GM12878 (cell line): ENCODE measurements around the gene SYPL2.

Source experiments
- BHLHE40 ChIP-seq, 2 experiments: fragments of 450-650 bp in 1 of 2; IDR thresholded peaks; 2 replicates each; pipeline ENCODE4 v1.6.1; 2011 to 2017; ENCODE audit warnings: low read depth in 2 of 2, borderline replicate concordance in 1 of 2, improper control_type of control experiment in 1 of 2, low read length in 1 of 2, mild to moderate bottlenecking in 1 of 2
- EP300 ChIP-seq, 2 experiments: fragments of 150-350 bp in 1 of 2; IDR thresholded peaks; 2 replicates each; pipeline ENCODE4 v1.6.1; 2011 to 2012; ENCODE audit warnings: low read depth in 2 of 2, low read length in 2 of 2, borderline replicate concordance in 1 of 2, improper control_type of control experiment in 1 of 2, inconsistent platforms in 1 of 2; ENCODE audit not compliant: control insufficient read depth in 1 of 2
- ZNF24 ChIP-seq: fragments of 450-650 bp; IDR thresholded peaks from 2 replicates; pipeline ENCODE4 v1.6.1; 2017; ENCODE audit warnings: antibody characterized with exemption, mild to moderate bottlenecking
- TF ChIP-seq, protein P1 (sequence below), 3 experiments: IDR thresholded peaks in 2 of 3; conservative IDR thresholded peaks in 1 of 3; 2 replicates each; pipeline ENCODE4 v1.5.1; 2011; ENCODE audit warnings: low read depth in 3 of 3, low read length in 3 of 3, mild to moderate bottlenecking in 3 of 3, control low read depth in 2 of 3, moderate library complexity in 2 of 3, inconsistent platforms in 1 of 3, mixed read lengths in 1 of 3; ENCODE audit not compliant: control insufficient read depth in 2 of 3, insufficient read depth in 1 of 3; ENCODE audit errors: extremely low read depth in 1 of 3

DNA sequence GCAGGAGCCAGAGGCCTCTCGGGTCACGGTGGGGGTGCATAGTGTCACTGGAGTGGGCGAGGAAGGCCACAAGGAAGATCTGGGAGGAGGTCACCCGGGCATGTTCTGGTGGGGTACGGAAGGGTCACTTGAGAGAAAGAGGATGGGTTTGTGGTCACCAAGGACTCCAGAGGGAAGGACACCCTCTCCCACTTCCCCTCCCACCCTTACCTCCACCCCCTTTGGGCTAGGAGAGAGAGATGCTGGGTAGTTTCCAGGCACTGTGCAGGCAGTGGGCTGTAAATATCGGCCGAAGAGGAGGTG lies 42.5 kb downstream of the SYPL2 start:
- TF ChIP-seq BHLHE40 (IDR thresholded peaks at IDR 0.05; ENCODE audit: borderline replicate concordance in 1 of 2, low read depth in 2 of 2, low read length in 1 of 2): no peak
- TF ChIP-seq, protein P1, sequence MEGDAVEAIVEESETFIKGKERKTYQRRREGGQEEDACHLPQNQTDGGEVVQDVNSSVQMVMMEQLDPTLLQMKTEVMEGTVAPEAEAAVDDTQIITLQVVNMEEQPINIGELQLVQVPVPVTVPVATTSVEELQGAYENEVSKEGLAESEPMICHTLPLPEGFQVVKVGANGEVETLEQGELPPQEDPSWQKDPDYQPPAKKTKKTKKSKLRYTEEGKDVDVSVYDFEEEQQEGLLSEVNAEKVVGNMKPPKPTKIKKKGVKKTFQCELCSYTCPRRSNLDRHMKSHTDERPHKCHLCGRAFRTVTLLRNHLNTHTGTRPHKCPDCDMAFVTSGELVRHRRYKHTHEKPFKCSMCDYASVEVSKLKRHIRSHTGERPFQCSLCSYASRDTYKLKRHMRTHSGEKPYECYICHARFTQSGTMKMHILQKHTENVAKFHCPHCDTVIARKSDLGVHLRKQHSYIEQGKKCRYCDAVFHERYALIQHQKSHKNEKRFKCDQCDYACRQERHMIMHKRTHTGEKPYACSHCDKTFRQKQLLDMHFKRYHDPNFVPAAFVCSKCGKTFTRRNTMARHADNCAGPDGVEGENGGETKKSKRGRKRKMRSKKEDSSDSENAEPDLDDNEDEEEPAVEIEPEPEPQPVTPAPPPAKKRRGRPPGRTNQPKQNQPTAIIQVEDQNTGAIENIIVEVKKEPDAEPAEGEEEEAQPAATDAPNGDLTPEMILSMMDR (IDR thresholded peaks at IDR 0.05 in 2 of 3, conservative IDR thresholded peaks at IDR 0.05 in 1 of 3; ENCODE audit: control insufficient read depth in 2 of 3, extremely low read depth in 1 of 3, insufficient read depth in 1 of 3, low read depth in 3 of 3, low read length in 3 of 3): no peak
- TF ChIP-seq ZNF24: no peak
- TF ChIP-seq EP300 (IDR thresholded peaks at IDR 0.05; ENCODE audit: borderline replicate concordance in 1 of 2, control insufficient read depth in 1 of 2, low read depth in 2 of 2, low read length in 2 of 2): no peak
